KOPT-K1 (cell line): ENCODE data around the gene DMRT3.

Source experiments
- H3K27ac ChIP-seq: fragments of 200-600 bp; sonication (generic); 2 replicates; pipeline ENCODE4 v1.5.1; 2016; ENCODE audit warnings: antibody characterized with exemption, mild to moderate bottlenecking, low read depth, low read length; ENCODE audit not compliant: poor library complexity, severe bottlenecking
- H3K36me3 ChIP-seq: fragments of 200-600 bp; sonication (generic); 2 replicates; pipeline ENCODE4 v1.5.1; 2017; ENCODE audit warnings: antibody characterized with exemption, mild to moderate bottlenecking, low read length, moderate library complexity; ENCODE audit not compliant: insufficient read depth
- H3K9me3 ChIP-seq: fragments of 200-600 bp; sonication (generic); 2 replicates; pipeline ENCODE4 v1.5.1; 2017; ENCODE audit warnings: antibody characterized with exemption, low read length, mild to moderate bottlenecking; ENCODE audit not compliant: insufficient read depth, poor library complexity, severe bottlenecking

Gene DMRT3

DNA sequence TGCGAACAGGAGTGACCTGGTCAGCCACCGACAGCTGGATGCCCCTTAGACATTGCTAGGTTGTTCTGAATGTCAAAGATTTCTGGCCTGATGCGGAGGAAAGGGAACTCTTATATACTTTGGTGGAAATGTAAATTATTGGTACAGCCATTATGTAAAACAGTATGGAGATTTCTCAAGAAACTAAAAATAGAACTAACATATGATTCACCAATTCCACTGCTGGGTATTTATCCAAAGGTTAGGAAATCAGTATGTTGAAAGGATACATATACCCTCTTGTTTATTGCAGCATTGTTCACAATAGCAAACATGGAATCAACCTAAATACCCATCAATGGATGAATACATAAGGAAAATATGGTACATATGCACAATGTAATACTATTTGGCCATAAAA lies 31.8 kb downstream of the DMRT3 start:
- Histone ChIP-seq H3K36me3 (no peaks in the 10 kb centered on the region), H3K27ac (no peak overlapping the region), H3K9me3 (no peaks in the 10 kb centered on the region)

DNA sequence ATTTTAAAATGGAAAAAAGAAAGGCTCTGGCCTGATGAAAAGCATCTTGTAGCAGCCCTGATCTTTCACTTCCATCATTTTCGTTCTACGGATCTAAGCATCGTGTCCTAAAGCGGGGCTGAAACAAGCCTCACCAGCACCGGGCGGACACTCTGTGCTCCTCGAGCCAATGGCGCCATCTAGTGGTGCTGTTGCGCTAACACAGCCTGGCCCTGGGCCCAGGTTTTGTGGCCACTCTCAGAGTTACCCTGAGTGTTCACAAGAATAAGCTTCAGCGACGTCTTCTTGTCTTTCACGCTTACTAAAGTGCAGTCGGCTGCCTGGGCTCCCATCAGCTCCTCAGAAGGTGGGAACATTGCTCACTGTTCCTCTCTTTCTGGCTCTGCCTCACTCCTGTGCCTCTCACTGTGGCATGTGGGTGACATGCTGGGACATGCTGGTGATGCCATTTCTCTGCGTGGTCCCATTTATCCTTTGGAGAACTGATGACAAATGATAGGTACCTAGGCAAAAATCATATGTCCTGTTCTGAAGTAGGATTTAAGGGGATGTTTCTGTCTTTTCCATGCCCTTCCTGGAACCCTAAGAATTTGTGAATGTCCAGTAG lies 32.7 kb downstream of the DMRT3 start:
- no peaks in the 10 kb centered on the region for H3K36me3 ChIP-seq
- H3K9me3 ChIP-seq, result no peaks in the 10 kb centered on the region
- no peak overlapping the region for H3K27ac ChIP-seq

DNA sequence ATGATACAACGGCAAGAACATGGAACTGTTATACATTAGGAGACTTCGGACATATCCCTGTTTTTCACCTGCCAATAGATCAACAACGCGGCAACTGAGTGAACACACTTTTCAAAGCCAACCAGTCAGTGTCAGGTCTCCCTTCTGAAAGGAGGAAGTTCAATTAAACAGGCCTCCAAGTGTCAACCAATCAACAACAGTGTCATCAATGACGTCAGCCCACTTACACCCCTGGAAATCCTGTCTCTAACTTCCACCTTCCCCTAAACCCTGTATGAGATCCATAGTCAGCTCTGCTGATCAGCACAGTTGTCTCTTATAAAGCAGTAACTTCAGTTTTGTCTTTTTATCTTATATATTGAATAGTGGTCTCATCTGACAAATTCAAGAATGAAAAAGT lies 36.6 kb downstream of the DMRT3 start:
- no peaks in the 10 kb centered on the region for H3K36me3 ChIP-seq
- H3K9me3 ChIP-seq, result no peaks in the 10 kb centered on the region
- H3K27ac ChIP-seq, result no peak overlapping the region

DNA sequence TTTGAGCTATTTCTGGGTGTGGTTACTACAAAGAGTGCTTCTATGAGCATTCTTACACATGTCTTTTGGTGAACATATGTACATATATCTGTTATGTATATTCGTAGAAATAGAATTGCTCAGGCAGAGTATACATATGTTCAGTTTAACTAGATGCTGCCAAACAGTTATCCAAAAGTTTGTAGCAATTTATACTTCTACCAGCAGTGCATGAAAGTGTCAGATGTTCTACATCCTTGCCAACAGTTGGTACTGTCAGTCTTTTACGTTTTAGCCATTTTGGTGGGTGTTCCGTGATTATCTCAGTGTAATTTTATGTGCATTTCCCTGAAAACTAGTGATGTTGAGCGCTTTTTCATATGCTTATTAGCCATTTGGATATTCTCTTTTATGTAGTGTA lies 37.8 kb downstream of the DMRT3 start:
- no peak overlapping the region for H3K27ac ChIP-seq

DNA sequence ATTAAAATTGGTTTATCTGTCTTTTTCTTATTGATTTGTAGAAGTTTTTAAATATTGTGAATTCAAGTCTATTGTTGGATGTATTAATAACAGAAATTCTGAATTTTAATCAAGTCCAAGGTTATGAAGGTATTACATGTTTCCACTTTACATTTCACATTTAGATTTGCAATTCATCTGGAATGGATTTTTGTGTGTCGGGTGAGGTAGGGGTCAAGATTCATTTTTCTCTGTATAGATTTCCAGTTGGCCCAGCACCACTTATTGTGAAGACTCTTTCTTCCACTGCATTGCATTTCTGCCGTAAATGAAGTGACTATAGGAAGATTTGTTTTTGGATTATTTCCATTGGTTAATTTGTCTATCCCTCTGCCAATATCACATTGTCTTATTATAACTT lies 38.2 kb downstream of the DMRT3 start:
- no peaks in the 10 kb centered on the region for H3K36me3 ChIP-seq
- no peaks in the 10 kb centered on the region for H3K9me3 ChIP-seq
- no peak overlapping the region for H3K27ac ChIP-seq

More for the DNA sequence above, 37.8 kb downstream of the DMRT3 start:
- no peaks in the 10 kb centered on the region for H3K36me3 ChIP-seq
- H3K9me3 ChIP-seq, result no peaks in the 10 kb centered on the region

DNA sequence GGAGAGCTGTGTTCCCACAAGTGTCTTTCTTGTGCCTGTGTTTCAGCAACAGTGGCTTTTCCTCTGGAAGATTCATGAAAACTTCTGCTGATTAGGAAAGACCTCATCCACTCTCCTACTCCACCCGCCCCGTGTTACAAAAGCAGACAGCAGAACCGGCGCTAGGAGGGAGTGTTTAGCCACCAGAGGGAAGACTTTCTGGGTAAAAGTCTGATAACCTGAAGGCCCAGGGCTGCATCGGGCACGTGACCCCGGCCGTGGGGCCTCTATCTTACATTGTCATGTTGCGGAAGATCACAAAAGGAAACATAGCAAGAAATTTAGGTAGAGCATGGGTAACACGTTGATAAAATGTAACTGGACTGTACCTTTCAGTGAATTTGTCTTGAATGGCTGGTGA lies 41.7 kb downstream of the DMRT3 start:
- Histone ChIP-seq H3K27ac (no peak overlapping the region), H3K9me3 (peaks cover 19% of the 10 kb centered on the region), H3K36me3 (no peaks in the 10 kb centered on the region)

DNA sequence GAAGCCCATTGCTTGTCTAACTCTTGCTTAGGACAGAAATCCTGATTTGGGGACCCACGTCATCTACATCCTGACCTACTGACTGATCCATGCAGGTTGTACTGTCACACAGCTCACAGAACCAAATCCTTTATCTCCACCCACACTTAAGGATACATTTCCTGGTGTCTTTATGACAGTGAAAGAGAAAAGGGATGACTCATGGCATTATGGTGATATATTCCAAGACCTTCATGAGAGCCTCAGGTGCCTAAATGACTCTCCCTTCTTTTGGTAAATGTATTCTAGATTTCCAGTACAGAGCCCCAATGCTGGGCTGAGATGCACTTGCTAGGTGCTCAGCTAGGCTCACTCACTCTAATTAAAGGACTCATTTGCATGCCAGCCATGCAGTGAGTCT lies 47.7 kb downstream of the DMRT3 start:
- Histone ChIP-seq H3K36me3 (no peaks in the 10 kb centered on the region), H3K27ac (no peak overlapping the region), H3K9me3 (peaks cover 28% of the 10 kb centered on the region)

DNA sequence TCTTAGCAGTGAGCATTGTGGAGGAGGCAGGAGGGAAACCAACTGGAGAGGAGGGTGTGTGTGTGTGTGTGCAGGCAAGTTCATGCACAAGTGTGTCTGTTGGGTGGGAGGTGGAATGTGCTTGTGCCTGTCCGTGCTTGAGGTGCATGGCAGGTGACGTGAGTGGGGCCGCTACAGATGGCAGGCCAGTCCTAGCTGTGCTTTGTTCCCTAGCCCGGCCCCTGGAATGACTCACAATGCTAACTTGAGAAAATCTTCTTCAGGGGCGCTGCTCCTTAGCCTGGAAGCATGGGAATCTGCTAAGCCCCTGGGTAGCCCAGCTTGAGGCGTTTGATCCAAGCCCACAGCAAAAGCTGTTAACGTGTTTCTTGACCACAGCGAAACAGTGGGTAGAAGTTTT lies 48.7 kb downstream of the DMRT3 start:
- no peaks in the 10 kb centered on the region for H3K36me3 ChIP-seq
- H3K9me3 ChIP-seq, result peaks cover 28% of the 10 kb centered on the region
- no peak overlapping the region for H3K27ac ChIP-seq

DNA sequence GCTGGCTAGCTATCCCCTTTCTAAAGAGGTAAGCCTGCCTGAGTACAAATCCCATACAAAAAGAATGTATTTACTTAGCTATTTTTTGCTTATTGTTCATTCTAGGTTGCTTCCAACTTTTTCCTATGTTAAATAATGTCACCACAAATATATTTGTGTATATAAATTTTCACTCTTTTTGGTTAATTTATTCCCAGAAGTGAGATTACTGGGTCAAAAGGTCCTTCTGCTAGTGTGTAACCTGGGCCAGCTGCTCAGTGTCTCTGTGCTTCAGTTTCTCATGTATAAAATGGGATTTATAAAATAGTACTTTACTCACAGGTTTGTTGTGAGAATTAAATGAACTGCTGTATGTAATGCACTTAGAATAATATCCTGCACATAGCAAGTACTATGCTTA lies 49.8 kb downstream of the DMRT3 start:
- Histone ChIP-seq H3K36me3 (no peaks in the 10 kb centered on the region), H3K9me3 (peaks cover 23% of the 10 kb centered on the region), H3K27ac (no peak overlapping the region)

DNA sequence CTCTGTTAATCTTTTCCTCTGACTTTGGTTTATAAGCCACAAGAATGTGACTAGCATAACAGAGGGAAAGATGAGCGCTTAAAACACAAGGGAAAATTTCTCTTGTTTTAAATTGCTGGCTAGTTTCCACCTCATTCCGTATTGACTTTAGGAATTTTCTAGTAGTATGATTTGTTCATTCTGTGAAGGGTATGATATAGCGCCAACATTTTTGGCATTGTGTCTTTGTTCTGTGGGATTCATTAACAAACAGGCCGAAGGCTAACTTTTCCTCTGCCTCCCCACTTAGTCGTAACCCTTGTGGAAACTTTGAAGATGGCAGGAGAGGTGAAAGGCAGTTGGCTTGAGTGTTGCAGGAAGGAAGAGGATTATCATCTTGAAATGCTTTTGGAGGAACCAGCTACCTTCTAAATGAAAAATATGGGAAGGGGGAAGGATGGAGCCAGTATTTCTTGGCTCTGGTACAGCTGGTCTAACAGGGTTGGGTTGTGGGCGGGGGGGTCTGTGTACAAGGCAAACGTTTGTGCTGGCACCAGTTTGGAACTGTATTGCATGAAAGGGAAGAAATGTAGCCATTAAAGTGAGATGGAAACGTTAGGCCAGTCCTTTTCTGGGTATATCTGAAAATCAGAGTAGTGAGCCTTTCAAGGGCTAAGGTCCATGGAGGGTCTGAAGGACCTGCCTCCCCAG lies 52.2 kb downstream of the DMRT3 start:
- Histone ChIP-seq H3K36me3 (no peaks in the 10 kb centered on the region), H3K9me3 (peaks cover 5% of the 10 kb centered on the region), H3K27ac (no peak overlapping the region)

DNA sequence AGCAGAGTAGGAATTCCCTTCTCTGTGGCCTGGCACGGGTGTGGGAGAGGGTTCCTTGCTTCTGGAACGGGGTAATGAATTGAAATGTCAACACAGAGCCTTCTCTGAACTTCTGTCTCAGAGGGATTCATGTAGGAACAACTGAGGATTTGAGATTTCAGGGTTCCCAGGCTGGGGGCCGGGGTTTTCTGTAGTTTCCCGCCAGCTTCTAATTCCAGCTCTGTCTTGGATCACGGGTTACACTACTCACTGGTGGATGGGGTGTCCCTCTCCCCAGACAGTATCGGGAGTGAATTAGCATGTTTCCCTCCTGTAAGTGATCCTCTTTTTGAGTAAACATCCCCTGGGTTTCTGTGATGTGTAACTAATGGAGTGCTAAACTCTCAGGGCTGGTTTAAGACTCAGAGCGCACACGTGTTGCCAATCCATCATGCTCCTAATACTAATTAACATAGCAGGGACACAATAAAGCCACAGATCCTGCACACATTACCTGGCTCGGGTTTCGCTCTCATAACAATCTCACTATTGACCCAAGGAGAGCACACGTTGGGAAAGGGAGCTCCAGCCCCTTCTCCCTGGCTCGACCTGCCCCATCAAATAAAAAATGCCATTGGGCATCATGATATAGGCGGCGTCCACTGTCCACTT lies 55.6 kb downstream of the DMRT3 start:
- Histone ChIP-seq H3K9me3 (no peaks in the 10 kb centered on the region), H3K36me3 (no peaks in the 10 kb centered on the region), H3K27ac (no peak overlapping the region)

DNA sequence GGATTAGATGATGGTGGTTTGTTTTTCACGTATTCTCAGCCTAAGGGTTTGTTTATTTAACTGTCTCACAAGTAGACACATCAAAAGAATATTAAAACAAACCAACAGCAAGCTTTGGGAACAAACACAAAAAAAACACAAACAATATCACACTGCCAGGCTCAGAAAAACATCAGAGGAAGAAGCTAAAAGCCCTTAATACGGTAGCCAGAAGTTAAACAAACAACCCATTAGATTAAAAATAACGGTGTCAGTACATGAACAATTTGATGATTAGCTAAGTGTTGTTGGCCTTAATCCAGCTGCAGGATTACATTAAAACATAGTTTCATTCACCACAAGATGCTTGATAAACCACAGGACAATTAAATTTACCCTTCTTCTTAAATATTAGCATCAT lies 57.8 kb downstream of the DMRT3 start:
- H3K36me3 ChIP-seq, result no peaks in the 10 kb centered on the region
- H3K27ac ChIP-seq, result no peak overlapping the region
- no peaks in the 10 kb centered on the region for H3K9me3 ChIP-seq

DNA sequence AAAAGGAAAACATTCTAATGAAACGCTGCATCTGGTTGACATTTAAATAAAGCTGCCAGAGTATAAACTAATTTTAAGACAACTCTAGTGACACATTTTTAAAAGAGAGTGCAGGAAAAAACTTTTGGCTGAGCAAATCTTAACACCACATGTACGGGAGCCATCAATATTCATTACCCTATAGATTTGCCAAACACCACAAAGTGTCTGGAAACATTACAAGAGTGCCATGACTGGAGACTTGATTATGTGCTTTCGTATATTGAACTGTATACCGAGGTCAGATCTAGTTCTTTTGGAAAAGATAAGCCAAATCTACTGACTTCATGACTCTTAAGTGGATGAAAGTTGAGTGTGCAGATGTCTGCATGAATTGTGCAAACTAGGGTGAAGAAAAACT lies 63.1 kb downstream of the DMRT3 start:
- Histone ChIP-seq H3K36me3 (no peaks in the 10 kb centered on the region), H3K27ac (no peak overlapping the region), H3K9me3 (no peaks in the 10 kb centered on the region)
